Activated T-helper 17 cell treated with anti-CD3 and anti-CD28 coated beads, Interleukin-2, amount 50 U/mL, for 72 hours (primary cell): ENCODE data around the gene CDKAL1. TPM values are rescaled to one million over a fixed set of nuclear protein-coding genes. Genes with fewer than 3 reads are reported as not detected.
"Not testable (repeated sequence)": the region's sequence is repeated elsewhere in the genome, so short reads cannot be mapped to it uniquely, and the experiment has no call there.

Experiments used
- ATAC-seq: fragments of 150-1000 bp; cut with Tn5 transposase; replicated peaks from 2 replicates; pipeline ENCODE4 v1.10.0; 2021; ENCODE audit warnings: mild to moderate bottlenecking, moderate library complexity
- H3K27ac Mint-ChIP-seq: one replicate; pipeline ENCODE4 v1.8.0; 2022; ENCODE audit warnings: mixed read lengths
- H3K27me3 Mint-ChIP-seq: one replicate; pipeline ENCODE4 v1.8.0; 2022; ENCODE audit warnings: mixed read lengths
- H3K36me3 Mint-ChIP-seq: one replicate; pipeline ENCODE4 v1.8.0; 2022; ENCODE audit warnings: low read depth, mild to moderate bottlenecking, mixed read lengths
- H3K4me1 Mint-ChIP-seq: one replicate; pipeline ENCODE4 v1.8.0; 2022; ENCODE audit warnings: mixed read lengths
- H3K4me3 Mint-ChIP-seq: one replicate; pipeline ENCODE4 v1.8.0; 2022; ENCODE audit warnings: mild to moderate bottlenecking, mixed read lengths
- H3K9me3 Mint-ChIP-seq: one replicate; pipeline ENCODE4 v1.8.0; 2022; ENCODE audit warnings: mixed read lengths
- total RNA-seq, 2 donors: library from RNA; stranded (reverse); gene quantifications; one replicate each; pipeline ENCODE4 v1.2.3, GENCODE V29; 2022

Gene CDKAL1
- total RNA-seq, 2 donors from 2014 or later: 27.7 to 31.9 TPM

DNA sequence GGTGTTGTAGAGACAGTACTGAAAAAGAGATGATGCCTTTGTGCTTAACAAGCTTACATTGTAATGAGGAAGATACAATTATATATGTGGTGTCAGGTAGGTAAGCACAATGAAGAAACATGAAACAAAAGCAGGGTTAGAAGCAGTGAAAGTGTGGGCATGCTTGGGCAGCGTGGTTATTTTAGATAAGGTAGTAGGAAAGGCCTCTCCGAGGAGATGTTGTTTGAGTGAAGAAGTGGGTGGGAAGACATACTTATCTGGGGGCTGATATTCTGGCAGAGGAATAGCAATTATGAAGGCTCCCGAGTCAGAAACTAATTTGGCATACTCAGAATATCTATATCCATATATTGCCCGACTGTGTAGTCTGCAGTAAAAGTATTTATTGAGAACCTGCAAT, 4.7 kb downstream of the CDKAL1 start:
- Mint-ChIP-seq H3K27me3 (no peaks in the 10 kb centered on the region), H3K27ac (peak overlapping the region; percentile 5), H3K4me1 (peaks cover 49% of the 10 kb centered on the region), H3K36me3 (peaks cover 93% of the 10 kb centered on the region), H3K4me3 (no peak overlapping the region), H3K9me3 (no peaks in the 10 kb centered on the region)
- ATAC-seq: no peak

DNA sequence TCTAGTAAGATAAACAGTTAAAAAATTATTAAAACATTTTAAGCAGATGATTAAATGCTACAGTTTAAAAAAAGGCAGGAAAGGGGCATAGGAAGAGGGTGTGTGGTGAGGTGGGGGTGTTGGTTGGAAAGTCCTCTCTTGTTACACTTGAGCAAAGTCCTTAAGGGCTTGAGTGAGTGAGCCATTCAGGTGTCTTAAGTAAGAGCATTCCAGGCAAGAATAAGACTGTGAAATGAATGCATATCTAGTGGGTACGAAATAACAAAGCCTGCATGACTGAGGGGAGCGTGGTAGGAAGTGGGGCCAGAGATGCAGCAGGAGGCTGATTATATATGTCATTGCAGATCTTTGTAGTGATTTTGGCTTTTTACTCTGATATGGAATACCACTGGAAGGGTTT, 5.1 kb downstream of the CDKAL1 start:
- ATAC-seq: no peak
- Mint-ChIP-seq H3K27me3 (no peaks in the 10 kb centered on the region), H3K27ac (peak overlapping the region; percentile 5), H3K9me3 (no peaks in the 10 kb centered on the region), H3K4me1 (peaks cover 49% of the 10 kb centered on the region), H3K36me3 (peaks cover 93% of the 10 kb centered on the region), H3K4me3 (no peak overlapping the region)

GRCh38 chr6:20540683-20541082, 6.4 kb downstream of the CDKAL1 start:
- Mint-ChIP-seq H3K9me3 (no peaks in the 10 kb centered on the region), H3K4me3 (no peak overlapping the region), H3K27ac (peak overlapping the region; percentile 22), H3K27me3 (no peaks in the 10 kb centered on the region), H3K36me3 (peaks cover 94% of the 10 kb centered on the region), H3K4me1 (peaks cover 51% of the 10 kb centered on the region)
- ATAC-seq: no peak

DNA sequence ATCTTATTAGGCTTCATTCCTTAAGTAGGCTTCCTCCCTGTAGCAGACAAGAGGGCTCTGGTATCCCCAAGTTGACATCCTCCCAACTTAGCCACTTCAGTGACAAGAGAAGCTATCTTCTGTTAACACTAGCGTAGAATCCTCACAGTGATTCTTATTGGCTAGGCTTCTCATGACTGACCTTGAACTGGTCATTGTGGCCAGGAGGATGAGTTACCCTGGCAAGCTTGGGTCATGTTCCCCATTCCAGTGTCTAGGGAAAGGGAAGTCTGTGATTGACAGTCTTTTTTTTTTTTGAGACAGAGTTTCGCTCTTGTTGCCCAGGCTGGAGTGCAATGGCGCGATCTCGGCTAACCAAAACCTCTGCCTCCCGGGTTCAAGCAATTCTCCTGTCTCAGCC, 7.1 kb downstream of the CDKAL1 start:
- Mint-ChIP-seq H3K27me3 (no peaks in the 10 kb centered on the region), H3K27ac (no peak overlapping the region), H3K4me3 (no peak overlapping the region), H3K9me3 (no peaks in the 10 kb centered on the region), H3K4me1 (peaks cover 44% of the 10 kb centered on the region), H3K36me3 (peaks cover 94% of the 10 kb centered on the region)
- ATAC-seq: no peak

GRCh38 chr6:20542927-20543602, 8.8 kb downstream of the CDKAL1 start:
- Mint-ChIP-seq H3K4me1 (peaks cover 35% of the 10 kb centered on the region), H3K27me3 (no peaks in the 10 kb centered on the region), H3K9me3 (no peaks in the 10 kb centered on the region), H3K4me3 (peak overlapping the region; percentile 55), H3K27ac (peak overlapping the region; percentile 92), H3K36me3 (peaks cover 94% of the 10 kb centered on the region)
- peak; percentile 96 for ATAC-seq

DNA sequence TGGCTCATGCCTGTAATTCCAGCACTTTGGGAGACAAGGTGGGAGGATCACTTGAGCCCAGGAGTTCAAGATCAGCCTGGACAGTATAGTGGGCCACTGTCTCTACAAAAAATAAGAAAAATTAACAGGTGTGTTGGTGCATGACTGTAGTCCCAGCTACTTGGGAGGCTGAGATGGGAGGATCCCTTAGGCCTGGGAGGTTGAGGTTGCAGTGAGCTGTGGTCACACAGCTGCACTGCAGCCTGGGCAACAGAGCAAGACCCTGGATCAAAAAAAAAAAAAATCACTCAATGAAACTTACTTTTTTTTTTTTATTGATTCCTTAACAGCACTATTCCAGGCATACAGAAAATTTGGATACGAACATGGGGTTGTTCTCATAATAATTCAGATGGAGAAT, 14.0 kb downstream of the CDKAL1 start:
- Mint-ChIP-seq H3K4me1 (peaks cover 11% of the 10 kb centered on the region), H3K27me3 (no peaks in the 10 kb centered on the region), H3K27ac (no peak overlapping the region), H3K4me3 (no peak overlapping the region), H3K36me3 (peaks cover 74% of the 10 kb centered on the region), H3K9me3 (no peaks in the 10 kb centered on the region)
- no peak for ATAC-seq

DNA sequence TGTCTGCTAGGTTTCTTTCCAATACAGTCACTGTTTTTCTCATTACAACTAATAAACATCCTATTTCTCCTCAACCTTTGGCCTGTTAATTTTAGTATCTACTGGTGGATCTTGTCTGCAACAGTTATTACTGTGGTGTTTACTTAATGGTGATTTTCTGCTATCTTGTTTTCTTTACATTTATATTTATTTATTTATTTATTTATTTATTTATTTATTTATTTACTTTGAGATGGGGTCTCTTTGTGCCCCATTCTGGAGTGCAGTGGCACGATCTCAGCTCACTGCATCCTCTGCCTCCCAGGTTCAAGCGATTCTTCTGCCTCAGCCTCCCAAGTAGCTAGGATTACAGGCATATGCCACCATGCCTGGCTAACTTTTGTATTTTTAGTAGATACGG, 15.1 kb downstream of the CDKAL1 start:
- not testable (repeated sequence) for ATAC-seq

GRCh38 chr6:20554326-20554725, 20.1 kb downstream of the CDKAL1 start:
- Mint-ChIP-seq H3K9me3 (no peaks in the 10 kb centered on the region), H3K36me3 (peaks cover 54% of the 10 kb centered on the region), H3K27ac (no peak overlapping the region), H3K4me1 (peaks cover 5% of the 10 kb centered on the region), H3K4me3 (no peak overlapping the region), H3K27me3 (no peaks in the 10 kb centered on the region)
- ATAC-seq: no peak

More for the DNA sequence above, 15.1 kb downstream of the CDKAL1 start:
- H3K27ac Mint-ChIP-seq, H3K9me3 Mint-ChIP-seq, H3K4me3 Mint-ChIP-seq, H3K27me3 Mint-ChIP-seq: not testable (repeated sequence)
- peaks cover 71% of the 10 kb centered on the region for H3K36me3 Mint-ChIP-seq
- H3K4me1 Mint-ChIP-seq: peaks cover 11% of the 10 kb centered on the region

GRCh38 chr6:20554817-20555216, 20.6 kb downstream of the CDKAL1 start:
- no peak overlapping the region for H3K4me3 Mint-ChIP-seq
- H3K27me3 Mint-ChIP-seq: no peaks in the 10 kb centered on the region
- peaks cover 5% of the 10 kb centered on the region for H3K4me1 Mint-ChIP-seq
- no peaks in the 10 kb centered on the region for H3K9me3 Mint-ChIP-seq
- H3K27ac Mint-ChIP-seq: no peak overlapping the region
- peaks cover 50% of the 10 kb centered on the region for H3K36me3 Mint-ChIP-seq
- ATAC-seq: no peak

DNA sequence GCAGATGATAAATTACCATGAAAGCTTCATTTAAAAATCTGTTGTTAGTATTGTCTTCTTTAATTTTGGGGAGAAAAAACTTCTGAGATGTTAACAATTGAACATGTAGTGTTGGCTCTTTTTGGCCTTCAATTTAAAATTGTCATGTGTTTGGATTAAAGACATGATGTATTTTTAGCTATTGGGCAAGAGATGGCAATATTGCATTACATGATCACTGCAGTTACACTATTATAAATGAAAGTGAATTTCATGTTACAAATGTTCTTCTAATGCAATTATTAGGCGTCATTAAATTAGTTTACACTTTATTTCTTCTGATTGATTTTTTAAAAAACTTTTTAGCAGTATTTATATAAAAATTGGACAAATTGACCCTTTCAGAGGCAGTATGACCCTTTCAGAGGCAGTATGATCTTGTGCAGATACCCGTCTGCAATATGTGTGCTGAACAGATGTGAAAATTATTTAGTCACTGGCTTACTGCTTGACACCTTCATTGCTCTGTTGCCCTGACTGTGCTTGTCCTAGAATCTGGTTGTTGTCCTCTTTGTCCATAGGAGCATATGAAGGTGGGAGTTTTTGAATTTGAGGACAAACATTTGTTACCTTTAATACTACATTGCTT, 25.8 kb downstream of the CDKAL1 start:
- Mint-ChIP-seq H3K9me3 (no peaks in the 10 kb centered on the region), H3K27me3 (no peaks in the 10 kb centered on the region), H3K27ac (no peak overlapping the region), H3K4me1 (peaks cover under 1% of the 10 kb centered on the region), H3K4me3 (no peak overlapping the region), H3K36me3 (peaks cover 45% of the 10 kb centered on the region)
- ATAC-seq: no peak

DNA sequence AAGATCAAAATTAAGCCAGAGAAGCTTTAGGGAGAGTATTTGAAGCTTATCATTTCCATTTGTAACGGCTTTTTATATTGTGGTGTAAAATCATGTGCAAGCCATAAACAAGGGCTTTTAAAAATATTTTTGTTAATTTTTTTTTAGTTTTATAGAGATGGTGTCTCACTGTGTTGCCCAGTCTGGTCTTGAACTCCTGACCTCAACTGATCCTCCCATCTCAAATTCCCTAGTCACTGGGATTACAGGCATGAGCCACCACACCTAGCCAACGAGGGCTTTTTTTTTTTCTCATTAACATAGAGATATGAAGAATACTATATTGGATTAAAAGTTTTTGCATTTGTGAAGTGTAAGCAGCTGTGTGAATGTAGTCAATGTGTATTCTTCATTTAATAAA, 29.1 kb downstream of the CDKAL1 start:
- no peak overlapping the region for H3K4me3 Mint-ChIP-seq
- peaks cover 6% of the 10 kb centered on the region for H3K4me1 Mint-ChIP-seq
- H3K27me3 Mint-ChIP-seq: no peaks in the 10 kb centered on the region
- H3K27ac Mint-ChIP-seq: no peak overlapping the region
- no peak for ATAC-seq
- peaks cover 41% of the 10 kb centered on the region for H3K36me3 Mint-ChIP-seq
- H3K9me3 Mint-ChIP-seq: no peaks in the 10 kb centered on the region

GRCh38 chr6:20564269-20564668, 30.0 kb downstream of the CDKAL1 start:
- H3K36me3 Mint-ChIP-seq: peaks cover 41% of the 10 kb centered on the region
- H3K4me1 Mint-ChIP-seq: peaks cover 11% of the 10 kb centered on the region
- no peaks in the 10 kb centered on the region for H3K27me3 Mint-ChIP-seq
- ATAC-seq: no peak
- no peak overlapping the region for H3K4me3 Mint-ChIP-seq
- H3K9me3 Mint-ChIP-seq: no peaks in the 10 kb centered on the region
- H3K27ac Mint-ChIP-seq: no peak overlapping the region

GRCh38 chr6:20564777-20565176, 30.5 kb downstream of the CDKAL1 start:
- H3K27me3 Mint-ChIP-seq: no peaks in the 10 kb centered on the region
- no peaks in the 10 kb centered on the region for H3K9me3 Mint-ChIP-seq
- no peak overlapping the region for H3K4me3 Mint-ChIP-seq
- H3K27ac Mint-ChIP-seq: no peak overlapping the region
- peaks cover 11% of the 10 kb centered on the region for H3K4me1 Mint-ChIP-seq
- peaks cover 47% of the 10 kb centered on the region for H3K36me3 Mint-ChIP-seq
- peak; percentile 24 for ATAC-seq

- Mint-ChIP-seq H3K4me3 (no peak overlapping the region), H3K27ac (peak overlapping the region; percentile 8), H3K27me3 (no peaks in the 10 kb centered on the region), H3K36me3 (peaks cover 43% of the 10 kb centered on the region), H3K4me1 (peaks cover 11% of the 10 kb centered on the region), H3K9me3 (no peaks in the 10 kb centered on the region)
- no peak for ATAC-seq
Measured at GRCh38 chr6:20565342-20565741, 31.1 kb downstream of the CDKAL1 start.

GRCh38 chr6:20566109-20566508, 31.9 kb downstream of the CDKAL1 start:
- Mint-ChIP-seq H3K27ac (no peak overlapping the region), H3K36me3 (peaks cover 35% of the 10 kb centered on the region), H3K27me3 (no peaks in the 10 kb centered on the region), H3K9me3 (no peaks in the 10 kb centered on the region), H3K4me1 (peaks cover 11% of the 10 kb centered on the region), H3K4me3 (no peak overlapping the region)
- ATAC-seq: no peak
